ENCODE measurements around the gene MYL12A. TPM values are rescaled to one million over a fixed set of nuclear protein-coding genes. Genes with fewer than 3 reads are reported as not detected.

Gene MYL12A
- total and polyA plus RNA-seq, 2 of the 8 experiments (the other 6 are each of a cell fraction or from before 2014, with no cell fraction given) = 188 to 247 TPM

GRCh38 chr18:3223356-3223755 lies 24.2 kb upstream of the MYL12A start (continued):
- TF ChIP-seq CHD7 (IDR thresholded peaks at IDR 0.05; ENCODE audit: insufficient replicate concordance, low read length) = no peak
